SK-N-SH treated with all-trans-retinoic acid at 6 μM for 48 hours (cell line): ENCODE data around the gene KCTD10.

Experiments used
- ATAC-seq: fragments of 200-7000 bp; cut with Tn5 transposase; 3 replicates; pipeline ENCODE4 v1.9.1; 2020; ENCODE audit warnings: mild to moderate bottlenecking, moderate library complexity
- BACH2 ChIP-seq: fragments of 250-450 bp; sonication (Bioruptor Pico); IDR thresholded peaks from 2 replicates; pipeline ENCODE4 v1.9.0; 2021; ENCODE audit warnings: mild to moderate bottlenecking, borderline replicate concordance
- CREB5 ChIP-seq: fragments of 250-450 bp; sonication (Bioruptor Pico); IDR thresholded peaks from 2 replicates; pipeline ENCODE4 v1.5.1; 2020; ENCODE audit warnings: low read depth, mild to moderate bottlenecking, moderate library complexity
- CSDC2 ChIP-seq: fragments of 250-450 bp; sonication (Bioruptor Pico); IDR thresholded peaks from 2 replicates; pipeline ENCODE4 v1.5.0; 2020; ENCODE audit warnings: mild to moderate bottlenecking, moderate library complexity
- CSRNP3 ChIP-seq: fragments of 250-450 bp; sonication (Bioruptor Pico); IDR thresholded peaks from 2 replicates; pipeline ENCODE4 v1.5.1; 2021; ENCODE audit warnings: mild to moderate bottlenecking, moderate library complexity
- ESRRG ChIP-seq: fragments of 250-450 bp; sonication (Bioruptor Pico); IDR thresholded peaks from 2 replicates; pipeline ENCODE4 v1.6.1; 2021; ENCODE audit warnings: mild to moderate bottlenecking
- GLIS3 ChIP-seq: fragments of 250-450 bp; sonication (Bioruptor Pico); IDR thresholded peaks from 2 replicates; pipeline ENCODE4 v1.5.0; 2020; ENCODE audit warnings: mild to moderate bottlenecking, moderate library complexity
- OSR1 ChIP-seq: fragments of 250-450 bp; sonication (Bioruptor Pico); IDR thresholded peaks from 2 replicates; pipeline ENCODE4 v1.8.0; 2022; ENCODE audit warnings: moderate library complexity, mild to moderate bottlenecking, inconsistent platforms
- PATZ1 ChIP-seq: fragments of 250-450 bp; sonication (Bioruptor Pico); IDR thresholded peaks from 2 replicates; pipeline ENCODE4 v1.8.0; 2020; ENCODE audit warnings: mild to moderate bottlenecking, moderate library complexity, borderline replicate concordance
- POU6F1 ChIP-seq: fragments of 250-450 bp; sonication (Bioruptor Pico); IDR thresholded peaks from 2 replicates; pipeline ENCODE4 v1.8.0; 2021; ENCODE audit warnings: low read depth, mild to moderate bottlenecking, moderate library complexity, borderline replicate concordance
- RARB ChIP-seq: fragments of 250-450 bp; sonication (Bioruptor Pico); IDR thresholded peaks from 2 replicates; pipeline ENCODE4 v1.8.0; 2021; ENCODE audit warnings: mild to moderate bottlenecking, moderate library complexity
- SNAI2 ChIP-seq: fragments of 250-450 bp; sonication (Bioruptor Pico); IDR thresholded peaks from 2 replicates; pipeline ENCODE4 v1.5.0; 2020; ENCODE audit warnings: mild to moderate bottlenecking, moderate library complexity
- TOX ChIP-seq: fragments of 250-450 bp; sonication (Bioruptor Pico); IDR thresholded peaks from 2 replicates; pipeline ENCODE4 v1.8.0; 2021; ENCODE audit warnings: mild to moderate bottlenecking, moderate library complexity, borderline replicate concordance
- ZC3H10 ChIP-seq: fragments of 250-450 bp; sonication (Bioruptor Pico); IDR thresholded peaks from 2 replicates; pipeline ENCODE4 v1.5.1; 2021; ENCODE audit warnings: mild to moderate bottlenecking, moderate library complexity
- ZFP3 ChIP-seq: fragments of 250-450 bp; sonication (Bioruptor Pico); IDR thresholded peaks from 2 replicates; pipeline ENCODE4 v1.5.0; 2020; ENCODE audit warnings: mild to moderate bottlenecking, moderate library complexity
- ZFP30 ChIP-seq: fragments of 450-650 bp; formaldehyde crosslinking; IDR thresholded peaks from 2 replicates; pipeline ENCODE4 v1.5.0; 2022; ENCODE audit warnings: mild to moderate bottlenecking, moderate library complexity
- ZNF565 ChIP-seq: fragments of 450-650 bp; formaldehyde crosslinking; conservative IDR thresholded peaks from 2 replicates; pipeline ENCODE4 v1.5.0; 2020; ENCODE audit warnings: low read depth, mild to moderate bottlenecking, moderate library complexity
- ZNF70 ChIP-seq: fragments of 450-650 bp; formaldehyde crosslinking; IDR thresholded peaks from 2 replicates; pipeline ENCODE4 v1.5.0; 2020; ENCODE audit warnings: mild to moderate bottlenecking, moderate library complexity
- ZNF8 ChIP-seq: fragments of 450-650 bp; formaldehyde crosslinking; IDR thresholded peaks from 2 replicates; pipeline ENCODE4 v1.5.0; 2020; ENCODE audit warnings: mild to moderate bottlenecking, moderate library complexity

The KCTD10 gene

GRCh38 chr12:109439181-109439580 lies 37.9 kb downstream of the KCTD10 start:
- ATAC-seq: no peak
- TF ChIP-seq CSDC2 (no peak), TOX (CRISPR knock-in tag) (no peak), OSR1 (CRISPR knock-in tag) (no peak), BACH2 (CRISPR knock-in tag) (no peak), ZNF8 (CRISPR knock-in tag) (no peak), ESRRG (CRISPR knock-in tag) (no peak), ZFP3 (CRISPR knock-in tag) (no peak), CREB5 (no peak), CSRNP3 (CRISPR knock-in tag) (no peak)

GRCh38 chr12:109436188-109436560 lies 40.9 kb downstream of the KCTD10 start:
- no peak for TF ChIP-seq TOX (CRISPR knock-in tag)
- no peak for TF ChIP-seq RARB
- no peak for TF ChIP-seq BACH2 (CRISPR knock-in tag)
- no peak for ATAC-seq

GRCh38 chr12:109435428-109436187 lies 41.5 kb downstream of the KCTD10 start:
- no peak for TF ChIP-seq ESRRG (CRISPR knock-in tag)
- TF ChIP-seq RARB: no peak
- TF ChIP-seq POU6F1 (CRISPR knock-in tag): no peak
- TF ChIP-seq CSRNP3 (CRISPR knock-in tag): no peak
- no peak for TF ChIP-seq BACH2 (CRISPR knock-in tag)
- no peak for TF ChIP-seq ZNF70 (CRISPR knock-in tag)
- no peak for TF ChIP-seq GLIS3 (CRISPR knock-in tag)
- TF ChIP-seq TOX (CRISPR knock-in tag): no peak
- no peak for TF ChIP-seq ZC3H10 (CRISPR knock-in tag)
- no peak for ATAC-seq

- no peak for ATAC-seq
Observed at GRCh38 chr12:109434582-109434981, 42.5 kb downstream of the KCTD10 start.

More at GRCh38 chr12:109434582-109434981, 42.5 kb downstream of the KCTD10 start:
- TF ChIP-seq CSDC2: no peak
- TF ChIP-seq GLIS3 (CRISPR knock-in tag): no peak
- no peak for TF ChIP-seq PATZ1
- TF ChIP-seq SNAI2 (CRISPR knock-in tag): no peak
- TF ChIP-seq POU6F1 (CRISPR knock-in tag): no peak
- no peak for TF ChIP-seq BACH2 (CRISPR knock-in tag)
- TF ChIP-seq ZNF8 (CRISPR knock-in tag): no peak
- no peak for TF ChIP-seq ZFP30
- TF ChIP-seq CSRNP3 (CRISPR knock-in tag): no peak
- TF ChIP-seq ZNF565: no peak
